Stimulated activated effector memory CD8-positive, alpha-beta T cell treated with anti-CD3 and anti-CD28 coated beads, Interleukin-12 subunit alpha, Interleukin-12 subunit beta, amount 100 ng/mL, for 72 hours (primary cell): ENCODE results near the gene NELL1.

Experiments
- ATAC-seq: fragments of 150-1000 bp; cut with Tn5 transposase; 2 replicates; pipeline ENCODE4 v1.10.0; 2021
- DNase-seq, 2 donors: peaks; one replicate each; pipeline ENCODE4 v3.0.0; 2021 to 2022; ENCODE audit warnings: low spot score in 2 of 2
- H3K27ac Mint-ChIP-seq: one replicate; pipeline ENCODE4 v1.8.0; 2022; ENCODE audit warnings: mild to moderate bottlenecking, mixed read lengths
- H3K36me3 Mint-ChIP-seq: one replicate; pipeline ENCODE4 v1.8.0; 2022; ENCODE audit warnings: mild to moderate bottlenecking, mixed read lengths
- H3K4me1 Mint-ChIP-seq: one replicate; pipeline ENCODE4 v1.8.0; 2022; ENCODE audit warnings: mixed read lengths
- H3K4me3 Mint-ChIP-seq: one replicate; pipeline ENCODE4 v1.8.0; 2022; ENCODE audit warnings: mild to moderate bottlenecking, mixed read lengths
- H3K9me3 Mint-ChIP-seq: one replicate; pipeline ENCODE4 v1.8.0; 2022; ENCODE audit warnings: mixed read lengths

Gene NELL1

DNA sequence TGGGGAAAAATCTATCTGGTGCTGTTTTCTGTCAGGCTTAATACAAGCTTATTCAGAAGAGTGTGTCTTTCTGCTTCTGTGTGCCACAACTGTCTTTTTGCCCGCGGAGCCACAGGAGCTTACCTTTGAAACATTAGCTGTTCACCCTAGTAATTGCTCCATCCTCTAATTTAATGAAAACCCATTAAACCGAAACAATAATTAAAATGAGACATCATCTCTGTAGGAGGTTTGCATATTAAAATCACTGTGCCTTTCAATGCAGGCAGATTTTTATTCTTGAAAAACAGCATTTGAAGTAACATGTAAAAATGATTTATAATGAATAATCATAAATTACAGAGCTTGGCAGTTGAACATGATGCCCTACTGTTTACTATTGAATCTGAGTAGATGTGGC lies 102.3 kb downstream of the NELL1 start:
- peaks cover 16% of the 10 kb centered on the region for H3K9me3 Mint-ChIP-seq
- DNase-seq (no peak), ATAC-seq (no peak)
- no peak overlapping the region for H3K4me3 Mint-ChIP-seq
- no peak overlapping the region for H3K27ac Mint-ChIP-seq
- no peaks in the 10 kb centered on the region for H3K36me3 Mint-ChIP-seq
- no peaks in the 10 kb centered on the region for H3K4me1 Mint-ChIP-seq

DNA sequence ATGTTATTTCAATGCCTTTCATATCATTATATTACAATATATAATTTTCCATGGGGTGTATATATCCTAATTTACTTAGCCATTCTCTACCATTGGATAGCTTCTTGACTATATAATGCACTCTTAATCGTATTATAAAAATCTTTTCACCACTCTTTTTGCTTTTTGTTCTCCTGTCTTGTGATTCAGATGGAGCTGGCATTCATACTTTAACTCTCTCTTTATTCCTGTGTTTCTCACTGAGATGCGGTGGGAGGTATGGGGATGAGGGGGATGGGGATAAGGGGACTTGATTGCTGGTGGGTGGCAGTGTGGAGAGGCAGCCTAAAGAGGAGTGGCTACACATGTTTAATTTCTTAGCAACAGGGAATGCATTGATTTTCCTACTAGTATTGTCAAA lies 105.9 kb downstream of the NELL1 start:
- Mint-ChIP-seq H3K4me1 (no peaks in the 10 kb centered on the region), H3K36me3 (no peaks in the 10 kb centered on the region), H3K4me3 (no peak overlapping the region), H3K27ac (no peak overlapping the region), H3K9me3 (peaks cover 5% of the 10 kb centered on the region)
- DNase-seq (no peak), ATAC-seq (no peak)

DNA sequence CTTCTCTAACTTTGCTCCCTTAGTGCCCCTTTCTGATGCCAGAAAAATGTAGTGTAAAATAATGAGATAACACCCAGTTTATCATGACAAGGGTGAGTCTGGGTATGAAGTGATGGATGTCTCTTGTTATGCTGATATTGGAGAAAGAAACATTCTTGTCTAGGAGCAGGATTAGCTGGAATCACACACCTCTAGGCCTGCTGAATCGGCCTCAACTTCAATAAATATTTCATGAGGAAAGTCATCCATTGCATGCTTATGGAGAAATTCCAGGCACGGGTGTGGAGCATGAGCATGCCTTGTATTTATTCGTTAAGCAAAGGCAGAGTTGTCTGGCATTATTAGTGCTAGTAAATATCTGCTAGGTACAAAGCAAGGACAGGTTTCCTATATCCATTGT lies 113.4 kb downstream of the NELL1 start:
- H3K27ac Mint-ChIP-seq: no peak overlapping the region
- no peaks in the 10 kb centered on the region for H3K4me1 Mint-ChIP-seq
- no peaks in the 10 kb centered on the region for H3K36me3 Mint-ChIP-seq
- H3K9me3 Mint-ChIP-seq: peaks cover 14% of the 10 kb centered on the region
- ATAC-seq: no peak
- no peak overlapping the region for H3K4me3 Mint-ChIP-seq
- DNase-seq: no peak

DNA sequence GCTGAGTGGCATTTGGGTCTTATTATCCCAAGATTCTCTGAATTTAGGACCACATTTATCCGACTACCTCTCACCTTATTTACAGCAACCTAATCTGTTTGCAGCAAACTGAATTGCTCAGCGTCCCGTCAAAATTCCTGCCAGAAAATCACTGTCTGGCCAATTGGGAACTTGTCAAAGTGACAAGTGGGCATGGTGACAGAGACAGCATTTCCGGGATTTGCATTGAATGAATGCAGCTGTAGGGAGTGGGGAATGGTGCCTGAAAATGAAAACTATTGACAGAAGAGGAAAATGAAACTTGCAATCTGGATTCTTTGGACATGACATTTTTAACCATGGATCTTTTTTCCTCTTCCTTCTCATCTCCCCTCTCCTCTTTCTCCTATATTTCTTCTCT lies 113.8 kb downstream of the NELL1 start:
- Mint-ChIP-seq H3K27ac (no peak overlapping the region), H3K9me3 (peaks cover 14% of the 10 kb centered on the region), H3K36me3 (no peaks in the 10 kb centered on the region), H3K4me3 (no peak overlapping the region), H3K4me1 (no peaks in the 10 kb centered on the region)
- ATAC-seq (no peak), DNase-seq (no peak)

DNA sequence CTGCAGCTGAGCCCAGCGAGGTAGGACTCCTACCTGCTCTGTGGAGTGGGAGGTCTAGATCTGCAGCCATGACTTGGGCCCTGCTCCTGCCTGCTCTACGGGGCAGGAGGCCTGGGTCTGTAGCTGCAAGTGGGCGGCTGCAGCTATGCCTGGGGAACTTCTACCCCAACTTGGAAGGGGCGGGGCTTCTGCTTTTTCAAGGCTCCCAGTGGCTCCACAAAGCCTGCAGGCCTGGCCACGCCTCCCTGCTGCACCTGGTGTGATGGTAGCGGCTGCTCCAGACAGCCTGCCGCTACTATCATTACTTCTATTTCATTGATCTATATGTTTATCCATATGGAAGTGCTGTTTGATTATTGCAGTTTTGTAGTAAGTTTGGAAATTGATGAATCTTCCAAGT lies 121.2 kb downstream of the NELL1 start:
- no peaks in the 10 kb centered on the region for H3K4me1 Mint-ChIP-seq
- no peak overlapping the region for H3K4me3 Mint-ChIP-seq
- H3K36me3 Mint-ChIP-seq: no peaks in the 10 kb centered on the region
- ATAC-seq: peak; percentile 24
- H3K9me3 Mint-ChIP-seq: no peaks in the 10 kb centered on the region
- H3K27ac Mint-ChIP-seq: no peak overlapping the region
- no peak for DNase-seq

DNA sequence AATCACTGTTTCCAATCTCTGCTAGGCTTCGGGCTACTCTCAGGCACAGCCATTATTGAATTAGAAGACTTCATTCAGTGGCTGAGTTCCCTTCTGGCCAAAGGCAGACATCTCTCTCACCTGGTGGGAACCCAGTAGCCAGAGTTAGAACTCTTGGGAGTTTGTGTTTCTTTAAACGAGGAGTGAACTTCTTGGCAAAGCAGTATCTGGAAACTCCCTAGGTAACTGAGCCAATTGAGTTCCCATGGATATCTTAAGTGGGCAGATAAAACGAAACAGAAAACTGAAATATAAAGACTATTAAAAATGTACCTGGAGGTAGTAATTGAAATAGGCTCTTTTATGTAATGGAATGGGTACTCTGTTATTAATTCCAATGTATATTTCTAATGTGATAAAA lies 125.6 kb downstream of the NELL1 start:
- no peak overlapping the region for H3K4me3 Mint-ChIP-seq
- H3K27ac Mint-ChIP-seq: no peak overlapping the region
- no peaks in the 10 kb centered on the region for H3K36me3 Mint-ChIP-seq
- H3K9me3 Mint-ChIP-seq: peaks cover 10% of the 10 kb centered on the region
- no peak for ATAC-seq
- H3K4me1 Mint-ChIP-seq: no peaks in the 10 kb centered on the region
- no peak for DNase-seq

DNA sequence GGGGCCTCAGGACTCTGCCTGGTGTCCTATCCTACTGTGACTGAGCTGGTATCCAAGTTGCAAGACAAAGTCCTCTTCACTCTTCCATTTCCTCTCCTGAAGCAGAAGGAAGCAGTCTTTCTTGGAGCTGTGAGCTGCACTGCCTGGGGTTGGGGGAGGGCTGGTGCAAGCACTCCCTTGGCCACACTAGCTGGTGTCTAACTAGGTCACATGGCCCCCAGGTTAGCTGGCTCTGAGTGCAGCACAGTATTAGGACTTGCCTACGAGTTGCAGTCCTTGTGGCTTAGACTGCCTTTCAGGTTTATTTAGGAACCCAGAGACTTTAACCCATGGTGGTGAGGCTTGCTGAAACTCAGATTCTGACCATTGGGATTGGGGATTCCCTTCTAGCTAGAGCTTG lies 138.9 kb downstream of the NELL1 start:
- H3K27ac Mint-ChIP-seq: no peak overlapping the region
- H3K4me3 Mint-ChIP-seq: no peak overlapping the region
- H3K4me1 Mint-ChIP-seq: no peaks in the 10 kb centered on the region
- ATAC-seq: no peak
- peaks cover 21% of the 10 kb centered on the region for H3K9me3 Mint-ChIP-seq
- no peaks in the 10 kb centered on the region for H3K36me3 Mint-ChIP-seq
- no peak for DNase-seq

DNA sequence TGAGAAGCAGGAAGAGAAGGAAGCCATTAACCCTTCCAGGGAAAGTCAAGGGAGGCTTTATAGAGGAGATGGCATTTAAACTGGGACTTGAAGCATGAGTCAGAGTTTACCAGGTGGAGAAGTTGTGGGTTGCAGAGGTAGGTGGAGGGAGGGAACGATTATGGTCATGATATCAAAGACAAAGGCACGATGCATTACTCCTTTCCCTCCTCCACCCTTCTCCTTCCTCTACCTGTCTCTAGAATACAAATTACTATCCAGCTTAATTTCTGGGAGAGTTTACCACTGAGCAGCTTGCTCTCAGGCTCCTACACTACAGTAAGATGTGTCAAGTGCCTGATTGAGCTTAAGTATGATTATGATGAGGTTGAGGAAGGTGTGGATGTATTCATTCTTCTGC lies 151.7 kb downstream of the NELL1 start:
- ATAC-seq (no peak), DNase-seq (no peak)
- Mint-ChIP-seq H3K4me1 (no peaks in the 10 kb centered on the region), H3K9me3 (peaks cover 19% of the 10 kb centered on the region), H3K36me3 (no peaks in the 10 kb centered on the region), H3K27ac (no peak overlapping the region), H3K4me3 (no peak overlapping the region)

DNA sequence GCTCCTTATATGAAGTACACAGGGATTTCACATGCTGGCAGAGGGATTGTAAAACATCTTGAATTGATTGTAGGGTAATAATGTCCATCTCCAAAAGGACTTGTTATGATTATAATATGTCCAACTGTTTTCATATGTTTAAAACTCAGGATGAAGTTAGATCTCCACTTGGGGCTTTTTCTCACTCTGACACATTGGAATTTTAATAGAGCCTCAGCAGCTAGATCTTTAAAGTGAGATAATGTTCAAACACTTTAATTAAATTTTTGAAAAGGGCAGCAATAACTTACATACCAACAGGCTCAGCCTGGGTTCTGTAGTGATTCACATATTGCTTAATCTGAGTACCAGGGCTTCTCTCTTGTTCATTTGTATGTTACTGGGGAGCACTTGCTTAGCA lies 152.1 kb downstream of the NELL1 start:
- Mint-ChIP-seq H3K4me3 (no peak overlapping the region), H3K9me3 (peaks cover 19% of the 10 kb centered on the region), H3K36me3 (no peaks in the 10 kb centered on the region), H3K27ac (no peak overlapping the region), H3K4me1 (no peaks in the 10 kb centered on the region)
- no peak for DNase-seq
- no peak for ATAC-seq

DNA sequence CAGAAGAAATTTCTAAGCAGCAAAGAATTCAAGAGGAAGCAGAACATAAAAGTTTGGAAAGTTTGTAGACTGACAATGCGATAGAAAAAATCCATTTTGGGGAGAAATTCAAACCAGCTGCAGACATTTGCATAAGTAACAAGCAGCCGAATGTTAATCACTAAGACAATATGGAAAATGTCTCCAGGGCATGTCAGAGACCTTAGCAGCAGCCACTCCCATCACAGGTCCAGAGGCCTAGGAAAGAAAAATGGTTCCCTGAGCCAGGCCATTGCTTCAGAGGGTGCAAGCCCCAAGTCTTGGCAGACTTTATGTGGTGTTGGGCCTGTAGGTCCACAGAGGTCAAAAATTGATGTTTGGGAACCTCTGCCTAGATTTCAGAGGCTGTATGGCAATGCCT lies 155.4 kb downstream of the NELL1 start:
- DNase-seq: no peak
- H3K27ac Mint-ChIP-seq: no peak overlapping the region
- H3K4me1 Mint-ChIP-seq: no peaks in the 10 kb centered on the region
- H3K36me3 Mint-ChIP-seq: no peaks in the 10 kb centered on the region
- ATAC-seq: no peak
- peaks cover 14% of the 10 kb centered on the region for H3K9me3 Mint-ChIP-seq
- H3K4me3 Mint-ChIP-seq: no peak overlapping the region

DNA sequence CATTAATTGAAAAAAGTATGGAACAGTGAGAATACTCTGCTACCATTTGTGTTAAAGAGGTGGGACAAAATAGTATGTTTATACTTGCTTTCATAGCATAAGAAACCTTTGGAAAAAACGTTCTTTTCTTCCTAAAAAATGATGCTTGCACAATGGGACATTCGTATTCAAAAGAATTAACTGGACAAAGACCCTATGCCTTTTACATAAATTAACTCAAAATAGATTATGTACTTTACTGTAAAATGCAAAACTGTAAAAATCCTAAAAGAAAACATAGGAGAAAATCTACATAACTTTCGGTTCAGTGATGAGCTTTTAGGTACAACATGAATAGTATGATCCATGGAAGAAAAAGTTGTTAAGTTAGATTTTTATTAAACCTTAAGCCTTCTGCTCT lies 166.2 kb downstream of the NELL1 start:
- Mint-ChIP-seq H3K4me3 (no peak overlapping the region), H3K36me3 (no peaks in the 10 kb centered on the region)
- no peak for ATAC-seq

DNA sequence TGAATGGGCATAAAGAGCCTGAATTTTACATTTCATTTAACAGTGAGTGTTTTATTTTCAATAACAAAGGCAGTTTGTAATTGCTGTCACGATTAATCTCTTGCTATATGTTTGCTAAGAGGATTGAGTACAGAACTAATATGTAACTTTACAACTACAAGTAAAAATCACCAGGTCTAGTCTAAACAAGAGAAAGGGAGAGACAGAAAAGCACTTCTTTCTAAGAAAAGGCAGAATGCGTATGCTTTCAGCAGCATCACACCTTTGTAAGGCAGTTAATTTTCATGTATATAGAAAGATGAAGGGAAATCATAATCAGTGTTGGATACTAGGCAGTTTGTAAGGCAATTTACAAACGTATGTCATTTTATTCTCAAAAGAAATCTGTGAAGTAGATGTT lies 169.8 kb downstream of the NELL1 start:
- peaks cover 2% of the 10 kb centered on the region for H3K9me3 Mint-ChIP-seq
- H3K27ac Mint-ChIP-seq: no peak overlapping the region
- H3K4me1 Mint-ChIP-seq: no peaks in the 10 kb centered on the region
- no peaks in the 10 kb centered on the region for H3K36me3 Mint-ChIP-seq
- no peak for DNase-seq
- H3K4me3 Mint-ChIP-seq: no peak overlapping the region
- no peak for ATAC-seq

More for the DNA sequence above, 166.2 kb downstream of the NELL1 start:
- DNase-seq: no peak
- H3K9me3 Mint-ChIP-seq: no peaks in the 10 kb centered on the region
- H3K27ac Mint-ChIP-seq: no peak overlapping the region
- no peaks in the 10 kb centered on the region for H3K4me1 Mint-ChIP-seq

DNA sequence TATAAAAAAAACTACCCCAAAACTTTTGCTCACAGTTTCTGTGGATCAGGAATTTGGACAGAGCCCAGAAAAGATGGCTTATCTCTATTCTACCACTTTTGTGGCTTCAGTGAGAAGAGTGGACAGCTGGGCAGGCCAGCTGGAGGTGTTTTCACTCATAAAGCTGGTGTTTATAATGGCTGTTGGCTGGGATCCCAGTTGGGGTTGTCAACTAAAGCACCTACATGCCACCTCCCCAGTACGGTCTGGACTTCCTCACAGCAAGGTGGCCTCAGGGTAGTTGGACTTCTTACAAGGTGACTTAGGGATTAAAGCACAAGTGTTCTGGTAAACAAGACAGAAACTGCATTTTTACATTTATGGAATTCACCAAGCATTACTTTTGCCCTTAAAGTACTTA lies 171.0 kb downstream of the NELL1 start:
- H3K36me3 Mint-ChIP-seq: no peaks in the 10 kb centered on the region
- no peak for DNase-seq

DNA sequence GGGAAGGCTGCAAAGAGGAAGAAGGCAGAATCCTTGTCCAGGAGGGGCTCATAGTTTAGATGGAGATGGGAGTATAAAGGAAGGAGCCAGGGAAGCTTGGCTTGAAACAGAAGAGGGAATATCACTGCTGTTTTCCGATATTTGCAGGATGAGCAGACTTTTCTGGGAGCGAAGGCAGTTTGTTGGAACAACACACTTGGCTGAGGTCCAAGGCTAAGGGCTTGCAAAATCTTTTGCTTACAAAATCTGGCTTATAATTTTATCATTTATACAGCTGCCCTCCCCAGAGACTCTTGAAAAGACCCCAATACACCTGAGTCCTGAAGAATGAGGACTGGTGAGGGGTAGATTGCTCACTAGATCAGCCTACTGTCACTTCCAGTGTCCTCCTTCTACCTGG lies 174.8 kb downstream of the NELL1 start:
- no peaks in the 10 kb centered on the region for H3K4me1 Mint-ChIP-seq
- no peaks in the 10 kb centered on the region for H3K36me3 Mint-ChIP-seq
- ATAC-seq: no peak
- DNase-seq: no peak
- no peak overlapping the region for H3K27ac Mint-ChIP-seq
- no peak overlapping the region for H3K4me3 Mint-ChIP-seq
- H3K9me3 Mint-ChIP-seq: peaks cover 6% of the 10 kb centered on the region

More for the DNA sequence above, 171.0 kb downstream of the NELL1 start:
- no peak for ATAC-seq
- Mint-ChIP-seq H3K4me1 (no peaks in the 10 kb centered on the region), H3K27ac (no peak overlapping the region), H3K9me3 (peaks cover 2% of the 10 kb centered on the region), H3K4me3 (no peak overlapping the region)

DNA sequence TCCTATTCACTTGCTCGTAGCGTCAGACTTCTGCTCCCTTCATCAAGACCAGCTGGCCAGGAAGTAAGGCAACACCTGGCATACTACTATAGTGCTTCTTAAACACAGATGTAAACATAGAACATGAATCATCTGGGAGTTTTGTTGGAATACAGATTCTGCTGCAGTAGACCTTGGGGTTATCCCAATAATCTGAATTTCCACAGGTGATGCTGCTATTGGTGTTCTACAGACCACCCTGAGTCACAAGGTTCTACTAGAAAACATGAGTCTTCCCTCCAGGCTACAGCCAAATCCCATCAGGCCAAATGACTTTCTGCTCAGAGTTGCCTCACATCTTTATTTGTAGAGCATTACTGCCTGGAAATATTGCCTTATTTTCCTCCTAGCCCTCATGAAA lies 175.2 kb downstream of the NELL1 start:
- H3K4me3 Mint-ChIP-seq: no peak overlapping the region
- no peak overlapping the region for H3K27ac Mint-ChIP-seq
- peaks cover 9% of the 10 kb centered on the region for H3K9me3 Mint-ChIP-seq
- no peaks in the 10 kb centered on the region for H3K4me1 Mint-ChIP-seq
- no peak for ATAC-seq
- no peaks in the 10 kb centered on the region for H3K36me3 Mint-ChIP-seq
- no peak for DNase-seq

DNA sequence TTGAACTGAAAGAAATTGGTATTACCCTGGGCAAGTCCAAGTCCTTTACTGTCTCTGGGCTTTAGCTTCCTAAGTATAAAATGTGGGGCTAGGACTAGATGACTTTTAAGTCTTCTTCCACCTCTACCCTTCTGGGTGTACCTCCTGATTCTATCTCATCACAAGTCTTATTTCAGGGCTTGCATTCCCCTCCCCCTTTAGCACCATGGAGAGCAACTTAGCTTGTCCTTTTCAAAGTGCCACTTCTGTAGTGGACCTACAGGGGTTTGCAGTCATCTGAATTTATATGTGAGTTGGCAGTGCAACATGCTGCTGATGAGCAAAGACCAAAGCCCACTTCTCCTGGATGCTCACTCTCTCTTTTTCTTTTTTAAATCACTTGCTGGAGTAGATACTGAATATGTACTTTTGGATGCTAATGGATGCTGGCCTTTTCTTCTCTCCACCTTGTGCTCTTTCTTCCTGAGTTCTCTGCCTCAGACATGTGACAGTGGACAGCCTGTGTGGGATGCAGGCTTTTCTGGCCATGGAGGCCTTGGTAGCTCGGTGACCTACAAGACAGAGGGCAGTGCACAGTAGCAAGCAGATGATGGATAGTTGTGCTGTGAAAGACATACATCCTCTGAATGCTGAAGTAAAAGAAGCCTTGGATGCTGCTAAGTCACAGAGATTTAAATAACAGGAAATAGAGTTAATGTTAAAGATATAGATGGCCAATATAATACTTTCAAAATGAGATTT lies 185.0 kb downstream of the NELL1 start:
- ATAC-seq (no peak), DNase-seq (no peak)
- Mint-ChIP-seq H3K36me3 (no peaks in the 10 kb centered on the region), H3K4me3 (no peak overlapping the region), H3K4me1 (no peaks in the 10 kb centered on the region), H3K9me3 (peaks cover 13% of the 10 kb centered on the region), H3K27ac (no peak overlapping the region)

DNA sequence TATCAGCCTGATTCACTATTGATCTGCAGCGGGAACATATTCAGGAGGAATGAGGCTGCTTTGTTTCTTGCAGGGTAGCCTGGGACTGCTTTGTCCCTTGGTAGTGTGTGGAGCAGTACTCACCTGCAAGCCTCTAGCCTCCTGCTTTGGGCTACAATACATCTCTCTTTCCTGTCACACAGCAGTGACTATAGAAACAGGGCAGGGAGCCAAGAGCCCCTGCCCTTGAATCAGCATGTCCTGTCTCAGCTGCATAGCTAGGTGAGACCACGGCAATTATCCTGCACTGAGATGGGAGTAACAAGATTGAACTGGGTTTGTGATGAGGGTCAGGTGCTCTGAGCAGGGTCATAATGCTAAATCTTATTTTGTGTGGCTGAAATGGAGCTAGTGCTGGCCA lies 191.9 kb downstream of the NELL1 start:
- H3K36me3 Mint-ChIP-seq: no peaks in the 10 kb centered on the region
- DNase-seq: no peak
- no peak overlapping the region for H3K4me3 Mint-ChIP-seq
- no peaks in the 10 kb centered on the region for H3K4me1 Mint-ChIP-seq
- H3K27ac Mint-ChIP-seq: no peak overlapping the region
- no peak for ATAC-seq
- peaks cover 11% of the 10 kb centered on the region for H3K9me3 Mint-ChIP-seq
